B cell (primary cell): ENCODE results near the gene SMAD7. TPM values are rescaled to one million over a fixed set of nuclear protein-coding genes. Genes with fewer than 3 reads are reported as not detected.

ENCODE experiments used
- ATAC-seq: fragments of 200-7000 bp; cut with Tn5 transposase; one replicate; pipeline ENCODE4 v1.10.0; 2021; ENCODE audit warnings: low read depth, mild to moderate bottlenecking, moderate number of reproducible peaks, moderate library complexity
- CTCF ChIA-PET: fragments of 350-600 bp; sonication (Branson Sonifier 250); formaldehyde crosslinking; loops from one replicate; lab custom pipeline; 2021; ENCODE audit warnings: antibody characterized with exemption, inconsistent platforms; lab: Charles Lee
- POLR2A ChIA-PET: fragments of 350-600 bp; sonication (Branson Sonifier 250); formaldehyde crosslinking; loops from one replicate; lab custom pipeline; 2021; ENCODE audit warnings: antibody characterized with exemption; lab: Charles Lee
- DNase-seq: peaks from one replicate; pipeline ENCODE4 v3.0.0; 2013
- H2AFZ ChIP-seq: 2 replicates; pipeline ENCODE4 v1.6.1; 2012; ENCODE audit warnings: mild to moderate bottlenecking, low read depth, low read length; ENCODE audit not compliant: insufficient read depth, poor library complexity, severe bottlenecking
- H3K27ac ChIP-seq, 2 donors: 1 replicate in 1 of 2; 2 replicates in 1 of 2; pipeline ENCODE4 v1.5.1; 2012 to 2013; ENCODE audit warnings: low read length in 2 of 2, mild to moderate bottlenecking in 2 of 2, moderate library complexity in 1 of 2
- H3K27me3 ChIP-seq, 4 experiments: fragments of 200-600 bp in 1 of 4; sonication (generic) in 1 of 4; replicated peaks in 1 of 4; 1 replicate in 2 of 4; 2 replicates in 2 of 4; pipeline versions ENCODE4 v1.6.1 to v1.7.0; 2013 to 2016; ENCODE audit warnings: low read length in 3 of 4, mild to moderate bottlenecking in 2 of 4, mixed read lengths in 1 of 4, moderate library complexity in 1 of 4; ENCODE audit not compliant: insufficient read depth in 4 of 4, control insufficient read depth in 3 of 4; ENCODE audit errors: control extremely low read depth in 1 of 4
- H3K36me3 ChIP-seq, 2 experiments: replicated peaks in 1 of 2; 1 replicate in 1 of 2; 2 replicates in 1 of 2; pipeline versions ENCODE4 v1.6.1 to v1.7.1; 2013; ENCODE audit warnings: low read length in 1 of 2; ENCODE audit not compliant: insufficient read depth in 2 of 2, control insufficient read depth in 1 of 2; ENCODE audit errors: control extremely low read depth in 1 of 2, extremely low read depth in 1 of 2
- H3K4me1 ChIP-seq, 2 donors: fragments of 200-600 bp in 1 of 2; sonication (generic) in 1 of 2; 1 replicate in 1 of 2; 2 replicates in 1 of 2; pipeline versions ENCODE4 v1.5.1 to v1.6.1; 2013 to 2017; ENCODE audit warnings: low read length in 2 of 2; ENCODE audit not compliant: control insufficient read depth in 2 of 2, insufficient read depth in 2 of 2
- H3K4me2 ChIP-seq: replicated peaks from 2 replicates; pipeline ENCODE3; 2012; ENCODE audit warnings: mild to moderate bottlenecking, low read depth, low read length; ENCODE audit not compliant: poor library complexity, severe bottlenecking
- H3K4me3 ChIP-seq, 5 experiments: fragments of 200-600 bp in 1 of 5; sonication (generic) in 1 of 5; 1 replicate in 3 of 5; 2 replicates in 2 of 5; pipeline versions ENCODE4 v1.5.1 to v1.7.0; 2011 to 2016; ENCODE audit warnings: low read length in 4 of 5, mild to moderate bottlenecking in 4 of 5, low read depth in 2 of 5, control low read depth in 1 of 5, moderate library complexity in 1 of 5; ENCODE audit not compliant: insufficient read depth in 1 of 5; ENCODE audit errors: control extremely low read depth in 1 of 5, extremely low read depth in 1 of 5
- H3K79me2 ChIP-seq: fragments of 200-600 bp; sonication (generic); one replicate; pipeline ENCODE4 v1.6.0; 2016; ENCODE audit warnings: low read length; ENCODE audit not compliant: control insufficient read depth, insufficient read depth
- H3K9ac ChIP-seq: fragments of 200-600 bp; sonication (generic); 2 replicates; pipeline ENCODE4 v1.6.1; 2017; ENCODE audit warnings: mild to moderate bottlenecking, low read length, moderate library complexity
- H3K9me3 ChIP-seq, 3 donors: one replicate each; pipeline versions ENCODE4 v1.6.1 to v1.7.1; 2013; ENCODE audit warnings: low read length in 2 of 3; ENCODE audit not compliant: control insufficient read depth in 2 of 3, insufficient read depth in 1 of 3; ENCODE audit errors: control extremely low read depth in 1 of 3
- H4K20me1 ChIP-seq: 2 replicates; pipeline ENCODE4 v1.6.0; 2012; ENCODE audit warnings: mild to moderate bottlenecking, low read length; ENCODE audit not compliant: insufficient read depth, control insufficient read depth, poor library complexity, severe bottlenecking
- H3K27ac Mint-ChIP-seq: one replicate; pipeline ENCODE4 v1.8.0; 2021; ENCODE audit warnings: mixed read lengths
- H3K27me3 Mint-ChIP-seq: one replicate; pipeline ENCODE4 v1.8.0; 2021; ENCODE audit warnings: mixed read lengths
- H3K4me1 Mint-ChIP-seq: one replicate; pipeline ENCODE4 v1.8.0; 2021; ENCODE audit warnings: mixed read lengths
- H3K4me3 Mint-ChIP-seq: one replicate; pipeline ENCODE4 v1.8.0; 2021; ENCODE audit warnings: mixed read lengths
- H3K9me3 Mint-ChIP-seq: one replicate; pipeline ENCODE4 v1.8.0; 2022; ENCODE audit warnings: mixed read lengths; ENCODE audit not compliant: insufficient read depth
- EZH2 ChIP-seq: IDR thresholded peaks from 2 replicates; pipeline ENCODE4 v1.6.1; 2012; ENCODE audit warnings: borderline replicate concordance, low read depth, mild to moderate bottlenecking, moderate library complexity, low read length; ENCODE audit not compliant: insufficient read depth, poor library complexity, severe bottlenecking
- WGBS: methylation state at CpG from one replicate; pipeline ENCODE4 v1.1.5; 2013; ENCODE audit warnings: missing lambda C conversion rate; ENCODE audit not compliant: insufficient coverage; 5-methylcytosine and 5-hydroxymethylcytosine counted together
- intact Hi-C: fragments of 100-400 bp; cut with micrococcal nuclease; formaldehyde crosslinking; loops from one replicate; pipeline ENCODE4 v1.10.0; 2022
- polyA plus RNA-seq: library from polyadenylated mRNA; depleted of rRNA; stranded (reverse); fragments of >200 nt; gene quantifications from 2 replicates; pipeline ENCODE4 v1.2.3, GENCODE V29; 2012
- total RNA-seq, 2 donors: library from RNA; stranded (reverse); fragments of 120-200 nt in 1 of 2; gene quantifications; 1 replicate in 1 of 2; 2 replicates in 1 of 2; pipeline versions ENCODE4 v1.2.3 to v1.2.4, GENCODE V29; 2013 to 2022
- TF ChIP-seq, protein P1 (sequence below): fragments of 200-600 bp; IDR thresholded peaks from one replicate; pipeline ENCODE4 v1.8.0; 2022; ENCODE audit warnings: antibody characterized with exemption, mild to moderate bottlenecking

SMAD7 gene
- total and polyA plus RNA-seq, 2 donors (not counting 1 experiment from before 2014, with no cell fraction given): 10.1 to 20.9 TPM

DNA sequence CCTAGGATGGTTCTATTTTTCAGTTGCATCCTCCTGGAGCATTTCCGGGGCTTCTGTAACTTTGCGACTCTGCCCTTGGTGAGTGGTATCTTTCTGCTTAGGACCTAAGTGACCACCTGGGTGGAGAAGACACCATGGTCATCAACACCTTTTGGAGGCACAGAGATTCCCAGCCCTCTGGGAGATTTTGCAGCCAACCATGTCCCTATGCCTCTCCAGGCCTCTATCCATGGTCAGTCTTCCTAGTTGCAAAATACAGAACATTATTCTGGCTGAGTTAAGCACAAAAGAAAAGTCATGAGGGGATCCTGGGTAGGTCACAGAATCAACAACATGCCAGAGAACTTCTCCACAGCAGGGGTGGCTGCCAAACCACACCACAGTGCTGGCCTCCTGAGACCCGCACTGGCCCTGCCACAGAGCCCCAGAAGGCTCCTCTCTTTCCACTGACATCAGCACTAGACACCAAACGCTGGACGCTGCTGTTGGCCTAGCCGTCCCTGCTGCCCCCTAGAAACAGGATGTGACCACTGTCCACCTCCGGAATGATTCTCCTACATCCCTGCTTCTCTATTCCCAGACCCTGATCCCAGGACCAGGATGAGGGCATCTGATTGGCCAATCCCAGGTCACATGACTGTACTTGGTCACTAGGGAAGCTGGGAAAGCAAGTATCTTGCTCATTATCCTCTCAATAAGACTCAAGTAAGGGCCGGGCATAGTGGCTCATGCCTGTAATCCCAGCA, 47.7 kb downstream of the SMAD7 start:
- no peak overlapping the region for H3K4me2 ChIP-seq
- H4K20me1 ChIP-seq: no peaks in the 10 kb centered on the region
- no peak overlapping the region for H3K4me3 ChIP-seq
- no peak overlapping the region for H3K27ac ChIP-seq
- Mint-ChIP-seq H3K4me1 (peaks cover 2% of the 10 kb centered on the region), H3K27me3 (peaks cover 6% of the 10 kb centered on the region), H3K4me3 (no peak overlapping the region), H3K27ac (no peak overlapping the region), H3K9me3 (peaks cover 9% of the 10 kb centered on the region)
- H3K4me1 ChIP-seq: no peaks in the 10 kb centered on the region
- ChIA-PET CTCF (no interaction called here), POLR2A (no interaction called here)
- DNase-seq: no peak
- no peak overlapping the region for H3K9ac ChIP-seq
- H3K27me3 ChIP-seq: no peaks in the 10 kb centered on the region
- no peaks in the 10 kb centered on the region for H3K36me3 ChIP-seq
- intact Hi-C loops: no loop called here
- H2AFZ ChIP-seq: no peak overlapping the region
- no peaks in the 10 kb centered on the region for H3K79me2 ChIP-seq
- no peak for ATAC-seq
- TF ChIP-seq EZH2: no peak
- TF ChIP-seq, protein P1, sequence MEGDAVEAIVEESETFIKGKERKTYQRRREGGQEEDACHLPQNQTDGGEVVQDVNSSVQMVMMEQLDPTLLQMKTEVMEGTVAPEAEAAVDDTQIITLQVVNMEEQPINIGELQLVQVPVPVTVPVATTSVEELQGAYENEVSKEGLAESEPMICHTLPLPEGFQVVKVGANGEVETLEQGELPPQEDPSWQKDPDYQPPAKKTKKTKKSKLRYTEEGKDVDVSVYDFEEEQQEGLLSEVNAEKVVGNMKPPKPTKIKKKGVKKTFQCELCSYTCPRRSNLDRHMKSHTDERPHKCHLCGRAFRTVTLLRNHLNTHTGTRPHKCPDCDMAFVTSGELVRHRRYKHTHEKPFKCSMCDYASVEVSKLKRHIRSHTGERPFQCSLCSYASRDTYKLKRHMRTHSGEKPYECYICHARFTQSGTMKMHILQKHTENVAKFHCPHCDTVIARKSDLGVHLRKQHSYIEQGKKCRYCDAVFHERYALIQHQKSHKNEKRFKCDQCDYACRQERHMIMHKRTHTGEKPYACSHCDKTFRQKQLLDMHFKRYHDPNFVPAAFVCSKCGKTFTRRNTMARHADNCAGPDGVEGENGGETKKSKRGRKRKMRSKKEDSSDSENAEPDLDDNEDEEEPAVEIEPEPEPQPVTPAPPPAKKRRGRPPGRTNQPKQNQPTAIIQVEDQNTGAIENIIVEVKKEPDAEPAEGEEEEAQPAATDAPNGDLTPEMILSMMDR: no peak
- 91% methylated on average over 8 of the region's 8 CpGs for WGBS
- peaks cover 0 to 22% (median 10%) of the 10 kb centered on the region in 3 donors for H3K9me3 ChIP-seq
